Psoas muscle (tissue), 8 donors: ENCODE data around the gene WAPL. TPM values are rescaled to one million over a fixed set of nuclear protein-coding genes. Genes with fewer than 3 reads are reported as not detected.
A peak's percentile ranks its signal among the peaks of the same experiment; 100 is the strongest.

Experiments
- ATAC-seq, 4 donors: fragments of 200-7000 bp; cut with Tn5 transposase; one replicate each; pipeline ENCODE4 v1.9.1; 2020; ENCODE audit warnings: moderate library complexity in 3 of 4, mild to moderate bottlenecking in 2 of 4
- DNase-seq, 2 donors: peaks; one replicate each; pipeline ENCODE4 v3.0.0-alpha.2; 2020
- H3K27ac ChIP-seq: fragments of 200-600 bp; one replicate; pipeline ENCODE4 v1.8.0; 2022
- H3K27me3 ChIP-seq, 3 donors: fragments of 200-600 bp in 1 of 3; one replicate each; pipeline versions ENCODE4 v1.6.1 to v1.8.0; 2013 to 2022; ENCODE audit warnings: low read length in 2 of 3, mild to moderate bottlenecking in 2 of 3, moderate library complexity in 1 of 3; ENCODE audit not compliant: insufficient read depth in 3 of 3
- H3K36me3 ChIP-seq, 2 donors: fragments of 200-600 bp in 1 of 2; one replicate each; pipeline versions ENCODE4 v1.6.1 to v1.8.0; 2013 to 2022; ENCODE audit warnings: low read depth in 1 of 2, mild to moderate bottlenecking in 1 of 2, moderate library complexity in 1 of 2; ENCODE audit not compliant: insufficient read depth in 1 of 2
- H3K4me1 ChIP-seq: fragments of 200-600 bp; one replicate; pipeline ENCODE4 v1.8.0; 2022
- H3K4me3 ChIP-seq: fragments of 200-600 bp; one replicate; pipeline ENCODE4 v1.8.0; 2022; ENCODE audit warnings: mild to moderate bottlenecking
- H3K9me3 ChIP-seq: fragments of 200-600 bp; one replicate; pipeline ENCODE4 v1.8.0; 2022
- CTCF ChIP-seq: fragments of 200-600 bp; IDR thresholded peaks from one replicate; pipeline ENCODE4 v1.8.0; 2022; ENCODE audit warnings: antibody characterized with exemption
- WGBS, 3 donors: extraction: QIAGEN DNeasy Blood & Tissue Kit; methylation state at CpG; one replicate each; pipeline versions ENCODE4 v1.1.6 to v1.1.7; 2013; 5-methylcytosine and 5-hydroxymethylcytosine counted together
- intact Hi-C, 2 donors: fragments of 100-400 bp; cut with DNase I; formaldehyde crosslinking; loops; one replicate each; pipeline versions ENCODE4 v1.11.0 to v1.14.2; 2022
- polyA plus RNA-seq, 3 donors: library from polyadenylated mRNA; stranded (reverse); fragments of 200-250 nt; gene quantifications; one replicate each; pipeline ENCODE4 v1.2.3, GENCODE V29; 2013
- total RNA-seq, 4 donors: library from RNA; stranded (reverse); fragmentation: NEBNext Ultra II Directional in 2 of 4; extraction: Animal tissue kit (Norgen Biotek cat#: 25700) in 2 of 4; gene quantifications; one replicate each; pipeline versions ENCODE4 v1.2.1 to v1.2.4, GENCODE V29; 2021 to 2023
- donor health status: healthy with polysubstance abuse.
- donor health status: DM: no; HTN: no; CAD: no; lungs with moderate emphysema.
- donor health status: Bipolar disorder and iron deficiency.
- donor health status: healthy.
- donor health status: DM: yes; HTN: yes; CAD: no.
- donor health status: DM: no; HTN: no; CAD: no.
- donor health status: DM: no; HTN: no; CAD: no.
- donor health status: DM: yes; HTN: yes; CAD: no.

The WAPL gene
- total and polyA plus RNA-seq, 7 donors: 20.0 to 63.7 (median 38.0) TPM

- Histone ChIP-seq H3K4me3 (no peak overlapping the region), H3K27ac (peak overlapping the region; percentile 65), H3K36me3 (peaks cover 0 to 14% of the 10 kb centered on the region in 2 donors), H3K9me3 (no peaks in the 10 kb centered on the region), H3K27me3 (no peaks in the 10 kb centered on the region), H3K4me1 (peaks cover 58% of the 10 kb centered on the region)
- ATAC-seq: peak in 1 of 4 donors; percentile 29
- TF ChIP-seq CTCF: no peak
- 41 to 88% (median 69%) methylated on average over 2 of the region's 2 CpGs for WGBS, 3 donors
- DNase-seq: no peak
- intact Hi-C loops: no loop called here
Observed at GRCh38 chr10:86506062-86506461, 15.5 kb downstream of the WAPL start.

GRCh38 chr10:86504510-86504909 lies 17.1 kb downstream of the WAPL start:
- DNase-seq (no peak), ATAC-seq (no peak)
- no peaks in the 10 kb centered on the region for H3K27me3 ChIP-seq
- no peak overlapping the region for H3K27ac ChIP-seq
- intact Hi-C loops: no loop called here
- H3K9me3 ChIP-seq: no peaks in the 10 kb centered on the region
- no peak overlapping the region for H3K4me3 ChIP-seq
- WGBS, 3 donors: 92 to 95% (median 94%) methylated on average over 10 of the region's 10 CpGs
- no peak for TF ChIP-seq CTCF
- H3K36me3 ChIP-seq: peaks cover 6 to 21% of the 10 kb centered on the region in 2 donors
- peaks cover 62% of the 10 kb centered on the region for H3K4me1 ChIP-seq

- no peak overlapping the region for H3K4me3 ChIP-seq
- peak overlapping the region; percentile 0 for H3K27ac ChIP-seq
- ATAC-seq (no peak), DNase-seq (no peak)
- intact Hi-C loops: no loop called here
- H3K27me3 ChIP-seq: no peaks in the 10 kb centered on the region
- H3K9me3 ChIP-seq: no peaks in the 10 kb centered on the region
- TF ChIP-seq CTCF: no peak
- H3K4me1 ChIP-seq: peaks cover 55% of the 10 kb centered on the region
- peaks cover 7 to 50% of the 10 kb centered on the region in 2 donors for H3K36me3 ChIP-seq
Observed at GRCh38 chr10:86500846-86501245, 20.7 kb downstream of the WAPL start.

GRCh38 chr10:86498598-86498997 lies 23.0 kb downstream of the WAPL start:
- no peak for ATAC-seq
- 73 to 91% (median 88%) methylated on average over 1 of the region's 1 CpG for WGBS, 3 donors
- DNase-seq: no peak
- Histone ChIP-seq H3K4me3 (no peak overlapping the region), H3K27me3 (no peaks in the 10 kb centered on the region), H3K36me3 (peaks cover 7 to 64% of the 10 kb centered on the region in 2 donors), H3K4me1 (peaks cover 48% of the 10 kb centered on the region), H3K9me3 (no peaks in the 10 kb centered on the region), H3K27ac (no peak overlapping the region)
- intact Hi-C loops: no loop called here
- no peak for TF ChIP-seq CTCF

- peaks cover 7 to 55% of the 10 kb centered on the region in 2 donors for H3K36me3 ChIP-seq
- H3K27me3 ChIP-seq: no peaks in the 10 kb centered on the region
- no peak overlapping the region for H3K27ac ChIP-seq
- DNase-seq: no peak
- no peaks in the 10 kb centered on the region for H3K9me3 ChIP-seq
- no peak for ATAC-seq
- intact Hi-C loops: no loop called here
- no peak overlapping the region for H3K4me3 ChIP-seq
- no peak for TF ChIP-seq CTCF
- WGBS, 3 donors: 65 to 78% (median 71%) methylated on average over 3 of the region's 3 CpGs
- peaks cover 48% of the 10 kb centered on the region for H3K4me1 ChIP-seq
Observed at GRCh38 chr10:86497621-86498020, 24.0 kb downstream of the WAPL start.
